ENCODE measurements around the gene COX8C. TPM values are rescaled to one million over a fixed set of nuclear protein-coding genes. Genes with fewer than 3 reads are reported as not detected.
"Not testable (repeated sequence)": the region's sequence is repeated elsewhere in the genome, so short reads cannot be mapped to it uniquely, and the experiment has no call there.

COX8C gene
- total and polyA plus RNA-seq, 10 donors, result not detected

DNA sequence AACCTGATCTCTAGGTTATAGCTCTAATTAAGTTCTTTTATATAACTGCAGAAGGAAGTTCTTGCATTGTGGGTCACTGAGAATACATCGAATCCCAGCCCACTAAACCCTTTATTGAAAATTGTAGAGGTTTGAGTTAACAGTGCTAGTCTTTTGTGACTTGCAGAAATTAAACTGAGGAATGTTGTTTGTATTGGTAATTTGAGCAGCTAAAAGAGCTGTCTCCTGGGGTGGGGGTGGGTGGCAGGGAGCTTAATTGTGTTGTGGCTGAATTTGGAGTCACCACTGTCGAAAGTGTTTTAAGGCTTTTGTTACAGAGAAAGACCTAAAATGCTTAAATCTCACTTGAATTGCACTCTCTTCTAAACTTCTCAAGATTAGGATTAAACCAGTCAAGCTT is 3.2 kb upstream of the COX8C start:
- H3K27ac ChIP-seq, result no peak overlapping the region
- H3K4me3 ChIP-seq, result no peak overlapping the region
- intact Hi-C loops (cut with DNase I; ENCODE audit: low total_unique reads), result no loop called here
- TF ChIP-seq POLR2A (IDR thresholded peaks at IDR 0.05), result no peak
- TF ChIP-seq, protein P1, sequence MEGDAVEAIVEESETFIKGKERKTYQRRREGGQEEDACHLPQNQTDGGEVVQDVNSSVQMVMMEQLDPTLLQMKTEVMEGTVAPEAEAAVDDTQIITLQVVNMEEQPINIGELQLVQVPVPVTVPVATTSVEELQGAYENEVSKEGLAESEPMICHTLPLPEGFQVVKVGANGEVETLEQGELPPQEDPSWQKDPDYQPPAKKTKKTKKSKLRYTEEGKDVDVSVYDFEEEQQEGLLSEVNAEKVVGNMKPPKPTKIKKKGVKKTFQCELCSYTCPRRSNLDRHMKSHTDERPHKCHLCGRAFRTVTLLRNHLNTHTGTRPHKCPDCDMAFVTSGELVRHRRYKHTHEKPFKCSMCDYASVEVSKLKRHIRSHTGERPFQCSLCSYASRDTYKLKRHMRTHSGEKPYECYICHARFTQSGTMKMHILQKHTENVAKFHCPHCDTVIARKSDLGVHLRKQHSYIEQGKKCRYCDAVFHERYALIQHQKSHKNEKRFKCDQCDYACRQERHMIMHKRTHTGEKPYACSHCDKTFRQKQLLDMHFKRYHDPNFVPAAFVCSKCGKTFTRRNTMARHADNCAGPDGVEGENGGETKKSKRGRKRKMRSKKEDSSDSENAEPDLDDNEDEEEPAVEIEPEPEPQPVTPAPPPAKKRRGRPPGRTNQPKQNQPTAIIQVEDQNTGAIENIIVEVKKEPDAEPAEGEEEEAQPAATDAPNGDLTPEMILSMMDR (IDR thresholded peaks at IDR 0.05 in 8 of 11, conservative IDR thresholded peaks at IDR 0.05 in 3 of 11), result no peak
- TF ChIP-seq POLR2AphosphoS5 (IDR thresholded peaks at IDR 0.05), result no peak
- H3K9me3 ChIP-seq, result peaks cover 0 to 23% (median 12%) of the 10 kb centered on the region in 8 donors
- DNase-seq, result no peak
- no peaks in the 10 kb centered on the region for H3K36me3 ChIP-seq
- H3K4me1 ChIP-seq, result no peaks in the 10 kb centered on the region
- no peaks in the 10 kb centered on the region for H3K27me3 ChIP-seq (replicated peaks in 1 of 7)
- WGBS, 5 donors, result 72 to 89% (median 85%) methylated on average over 2 of the region's 2 CpGs

DNA sequence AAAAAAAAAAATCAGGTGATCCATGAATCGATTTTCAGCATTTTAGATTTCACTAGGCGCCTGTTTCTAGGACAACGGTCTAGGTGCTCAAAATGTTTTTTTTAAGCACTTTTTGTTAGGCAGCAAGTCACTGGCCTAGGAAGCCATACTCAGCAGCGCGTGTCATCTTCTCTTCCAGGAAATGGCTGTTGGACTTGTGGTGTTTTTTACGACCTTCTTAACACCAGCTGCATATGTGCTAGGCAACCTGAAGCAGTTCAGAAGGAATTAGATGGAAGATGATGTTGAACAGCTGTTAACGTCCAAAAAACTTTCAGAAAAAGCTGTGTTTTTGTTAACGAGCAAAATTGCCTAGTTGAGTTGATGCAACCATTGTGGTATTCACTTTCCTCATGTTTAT is 868 bp downstream of the COX8C start:
- 57 to 71% (median 60%) methylated on average over 8 of the region's 8 CpGs for WGBS, 5 donors
- intact Hi-C loops (cut with DNase I; ENCODE audit: low total_unique reads), result no loop called here

DNA sequence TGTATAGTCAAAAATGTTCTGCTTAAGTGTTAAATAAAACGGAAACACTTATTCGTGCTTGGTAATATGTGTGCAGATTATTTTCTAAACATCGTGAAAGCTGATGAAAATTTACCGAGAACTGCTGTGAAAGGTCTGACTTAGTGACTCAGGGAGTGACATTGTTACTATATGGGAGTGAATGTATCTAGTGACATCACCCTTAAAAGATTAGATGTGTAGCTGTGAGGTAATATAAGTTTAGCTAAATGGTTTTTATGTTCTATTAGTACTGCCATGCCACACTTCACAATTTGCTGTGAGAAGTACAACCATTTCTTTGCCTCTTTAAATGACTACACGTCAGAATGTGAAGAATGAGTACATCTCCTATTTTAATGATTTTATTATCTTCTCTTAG is 1.3 kb downstream of the COX8C start:
- no peak overlapping the region for H3K27ac ChIP-seq
- DNase-seq, result no peak
- H3K27me3 ChIP-seq (replicated peaks in 1 of 7), result no peaks in the 10 kb centered on the region
- peaks cover 0 to 10% (median 1%) of the 10 kb centered on the region in 8 donors for H3K9me3 ChIP-seq
- no peaks in the 10 kb centered on the region for H3K36me3 ChIP-seq
- no peaks in the 10 kb centered on the region for H3K4me1 ChIP-seq
- TF ChIP-seq, protein P1 (IDR thresholded peaks at IDR 0.05 in 8 of 11, conservative IDR thresholded peaks at IDR 0.05 in 3 of 11), result no peak
- TF ChIP-seq POLR2AphosphoS5 (IDR thresholded peaks at IDR 0.05), result no peak
- TF ChIP-seq POLR2A (IDR thresholded peaks at IDR 0.05), result no peak
- intact Hi-C loops (cut with DNase I; ENCODE audit: low total_unique reads), result no loop called here
- WGBS, 5 donors, result 78 to 90% (median 86%) methylated on average over 5 of the region's 5 CpGs
- H3K4me3 ChIP-seq, result no peak overlapping the region

More for the DNA sequence above, 868 bp downstream of the COX8C start:
- Histone ChIP-seq H3K9me3 (peaks cover 0 to 10% (median 1%) of the 10 kb centered on the region in 8 donors), H3K36me3 (no peaks in the 10 kb centered on the region), H3K4me3 (no peak overlapping the region), H3K27me3 (replicated peaks in 1 of 7) (no peaks in the 10 kb centered on the region), H3K4me1 (no peaks in the 10 kb centered on the region), H3K27ac (no peak overlapping the region)
- TF ChIP-seq, protein P1 (IDR thresholded peaks at IDR 0.05 in 8 of 11, conservative IDR thresholded peaks at IDR 0.05 in 3 of 11), result no peak
- no peak for TF ChIP-seq POLR2AphosphoS5 (IDR thresholded peaks at IDR 0.05)
- no peak for TF ChIP-seq POLR2A (IDR thresholded peaks at IDR 0.05)
- DNase-seq, result no peak

DNA sequence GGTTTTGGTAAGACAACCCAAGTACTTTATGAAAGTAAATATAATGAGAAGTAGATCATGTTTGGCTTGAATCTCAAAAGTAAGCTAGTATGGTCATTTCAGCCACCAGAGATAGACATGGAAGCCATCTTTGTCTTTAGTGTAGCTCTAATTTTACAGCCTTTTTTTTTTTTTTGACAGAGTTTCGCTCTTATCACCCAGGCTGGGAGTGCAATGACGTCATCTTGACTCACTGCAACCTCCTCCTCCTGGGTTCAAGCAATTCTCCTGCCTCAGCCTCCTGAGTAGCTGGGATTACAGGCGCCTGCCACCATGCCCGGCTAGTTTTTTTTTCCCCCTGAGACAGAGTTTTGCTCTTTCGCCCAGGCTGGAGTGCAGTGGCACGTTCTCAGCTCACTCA is 7.9 kb downstream of the COX8C start:
- H3K4me1 ChIP-seq; H3K27me3 ChIP-seq (replicated peaks in 1 of 7); intact Hi-C loops (cut with DNase I; ENCODE audit: low total_unique reads); H3K9me3 ChIP-seq; DNase-seq; H3K4me3 ChIP-seq; H3K36me3 ChIP-seq; H3K27ac ChIP-seq: not testable (repeated sequence)
- 82 to 97% (median 92%) methylated on average over 6 of the region's 6 CpGs for WGBS, 5 donors
